GM10266 (cell line): ENCODE results near the gene CEP112.

Experiments
- DNase-seq: peaks from one replicate; pipeline ENCODE4 v3.0.0; 2012; ENCODE audit errors: extremely low spot score
- TF ChIP-seq, protein P1 (sequence below): IDR thresholded peaks from 2 replicates; pipeline ENCODE4 v1.5.1; 2012; ENCODE audit warnings: mild to moderate bottlenecking, low read depth; ENCODE audit not compliant: control insufficient read depth, insufficient read depth; ENCODE audit errors: missing control alignments

The CEP112 gene

DNA sequence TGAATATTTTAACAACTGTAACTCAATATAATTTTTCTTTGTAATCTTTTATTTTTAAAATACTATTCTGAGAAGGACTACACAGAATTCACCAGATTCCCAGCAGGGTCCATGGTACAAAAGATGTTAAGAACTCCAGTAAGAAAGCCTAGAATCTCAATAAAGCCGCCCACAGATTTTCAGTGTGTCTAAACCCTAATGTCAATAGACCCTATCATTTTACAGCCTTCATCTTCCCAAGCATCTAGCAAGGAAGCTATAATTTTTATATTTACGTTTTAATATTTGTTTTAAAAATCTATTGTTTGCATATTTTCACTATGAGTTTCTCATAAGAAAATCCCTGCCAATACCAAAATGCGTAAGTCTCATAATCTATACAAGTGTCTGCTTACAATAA, 148.5 kb downstream of the CEP112 start:
- DNase-seq = no peak

DNA sequence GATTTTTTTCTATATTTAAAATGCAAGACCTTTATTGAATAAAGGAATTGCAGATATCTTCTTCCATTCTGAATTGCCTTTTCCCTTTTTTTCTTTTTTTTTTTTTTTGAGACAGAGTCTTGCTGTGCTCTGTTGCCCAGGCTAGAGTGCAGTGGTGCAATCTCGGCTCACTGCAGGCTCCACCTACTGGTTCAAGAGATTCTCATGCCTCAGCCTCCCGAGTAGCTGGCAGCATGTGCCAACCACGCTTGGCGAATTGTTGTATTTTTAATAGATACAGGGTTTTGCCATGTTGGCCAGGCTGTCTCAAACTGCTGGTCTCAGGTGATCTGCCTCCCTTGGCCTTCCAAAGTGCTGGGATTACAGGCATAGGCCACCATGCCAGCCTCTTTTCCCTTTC, 151.5 kb downstream of the CEP112 start:
- DNase-seq = no peak
- TF ChIP-seq, protein P1, sequence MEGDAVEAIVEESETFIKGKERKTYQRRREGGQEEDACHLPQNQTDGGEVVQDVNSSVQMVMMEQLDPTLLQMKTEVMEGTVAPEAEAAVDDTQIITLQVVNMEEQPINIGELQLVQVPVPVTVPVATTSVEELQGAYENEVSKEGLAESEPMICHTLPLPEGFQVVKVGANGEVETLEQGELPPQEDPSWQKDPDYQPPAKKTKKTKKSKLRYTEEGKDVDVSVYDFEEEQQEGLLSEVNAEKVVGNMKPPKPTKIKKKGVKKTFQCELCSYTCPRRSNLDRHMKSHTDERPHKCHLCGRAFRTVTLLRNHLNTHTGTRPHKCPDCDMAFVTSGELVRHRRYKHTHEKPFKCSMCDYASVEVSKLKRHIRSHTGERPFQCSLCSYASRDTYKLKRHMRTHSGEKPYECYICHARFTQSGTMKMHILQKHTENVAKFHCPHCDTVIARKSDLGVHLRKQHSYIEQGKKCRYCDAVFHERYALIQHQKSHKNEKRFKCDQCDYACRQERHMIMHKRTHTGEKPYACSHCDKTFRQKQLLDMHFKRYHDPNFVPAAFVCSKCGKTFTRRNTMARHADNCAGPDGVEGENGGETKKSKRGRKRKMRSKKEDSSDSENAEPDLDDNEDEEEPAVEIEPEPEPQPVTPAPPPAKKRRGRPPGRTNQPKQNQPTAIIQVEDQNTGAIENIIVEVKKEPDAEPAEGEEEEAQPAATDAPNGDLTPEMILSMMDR = no peak

More for the DNA sequence above, 148.5 kb downstream of the CEP112 start:
- TF ChIP-seq, protein P1 = no peak

DNA sequence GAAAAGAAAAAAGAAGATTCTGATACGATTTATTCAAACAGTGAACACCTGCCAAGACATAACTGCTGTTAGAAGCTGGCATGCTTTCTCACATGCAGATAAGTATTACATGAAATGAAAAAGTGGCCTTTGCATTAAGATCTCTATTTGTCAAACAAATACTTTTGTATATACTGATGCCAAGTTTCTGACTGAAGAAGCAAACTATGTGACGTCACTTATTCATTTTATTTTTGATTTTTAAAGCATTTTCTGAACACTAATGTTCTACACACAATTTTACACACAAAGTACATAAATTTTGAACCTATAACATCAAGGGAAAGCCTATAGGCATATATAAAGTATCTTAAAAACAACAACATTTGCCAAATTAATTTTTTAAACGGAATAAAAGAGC, 153.8 kb downstream of the CEP112 start:
- no peak for DNase-seq
- TF ChIP-seq, protein P1 = no peak

DNA sequence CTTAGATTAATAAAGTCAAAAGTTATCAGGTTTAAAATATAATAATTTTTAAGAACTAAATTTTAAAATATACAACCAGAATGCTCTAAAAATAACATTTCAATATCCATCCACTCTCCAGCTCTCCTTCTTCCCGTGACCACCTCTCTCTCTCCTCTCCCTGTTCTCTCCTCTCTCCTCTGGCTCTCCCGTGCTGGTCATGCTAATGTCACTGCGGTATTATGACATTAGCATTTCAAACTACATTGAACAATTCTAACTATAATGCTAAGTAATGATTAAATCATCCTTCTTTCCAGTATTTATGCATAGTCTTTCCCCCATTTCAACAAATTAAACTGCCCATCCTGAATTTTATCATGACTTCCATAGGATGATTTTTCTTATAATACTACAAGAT, 154.7 kb downstream of the CEP112 start:
- DNase-seq = no peak
- TF ChIP-seq, protein P1 = no peak

DNA sequence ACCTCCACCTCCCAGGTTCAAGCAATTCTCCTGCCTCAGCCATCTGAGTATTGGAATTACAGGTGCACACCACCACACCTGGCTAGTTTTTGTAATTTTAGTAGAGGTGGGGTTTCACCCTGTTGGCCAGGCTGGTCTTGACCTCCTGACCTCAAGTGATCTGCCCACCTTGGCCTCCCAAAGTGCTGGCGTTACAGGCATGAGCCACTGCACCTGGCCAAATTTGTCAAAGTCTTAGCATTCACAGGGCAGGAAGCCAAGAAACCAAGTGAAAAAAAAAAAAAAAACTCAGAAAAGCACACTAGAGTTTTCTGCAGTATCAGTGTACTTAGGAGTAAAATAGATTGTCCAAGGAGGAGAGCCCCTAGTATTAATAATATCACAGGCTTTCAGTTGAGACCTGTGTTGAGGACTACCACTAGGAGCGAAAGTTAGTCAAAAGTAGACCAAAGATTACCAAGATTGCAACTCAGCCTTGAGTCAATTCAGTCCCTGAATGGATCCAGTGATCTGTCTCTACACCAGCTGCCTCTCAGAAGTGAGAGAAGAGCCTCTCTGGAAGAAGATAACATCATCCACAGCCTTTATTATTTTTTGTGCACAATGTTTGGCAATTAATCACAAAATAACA, 159.7 kb downstream of the CEP112 start:
- peak; percentile 8 for DNase-seq
- TF ChIP-seq, protein P1 = no peak

DNA sequence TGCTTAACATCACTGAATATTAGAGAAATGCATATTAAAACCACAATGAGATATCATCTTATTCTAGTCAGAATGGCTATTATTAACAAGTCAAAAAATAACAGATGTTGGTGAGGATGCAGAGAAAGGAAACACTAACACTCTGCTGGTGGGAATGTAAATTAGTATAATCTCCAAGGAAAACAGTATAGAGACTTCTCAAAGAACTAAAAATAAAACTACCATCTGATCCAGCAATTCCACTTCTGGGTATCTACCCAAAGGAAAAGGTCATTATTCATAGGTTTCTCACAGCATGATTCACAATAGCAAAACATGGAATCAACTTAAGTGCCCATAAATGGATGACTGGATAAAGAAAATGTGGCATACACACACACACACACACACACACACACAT, 166.4 kb downstream of the CEP112 start:
- no peak for DNase-seq
- TF ChIP-seq, protein P1 = no peak

DNA sequence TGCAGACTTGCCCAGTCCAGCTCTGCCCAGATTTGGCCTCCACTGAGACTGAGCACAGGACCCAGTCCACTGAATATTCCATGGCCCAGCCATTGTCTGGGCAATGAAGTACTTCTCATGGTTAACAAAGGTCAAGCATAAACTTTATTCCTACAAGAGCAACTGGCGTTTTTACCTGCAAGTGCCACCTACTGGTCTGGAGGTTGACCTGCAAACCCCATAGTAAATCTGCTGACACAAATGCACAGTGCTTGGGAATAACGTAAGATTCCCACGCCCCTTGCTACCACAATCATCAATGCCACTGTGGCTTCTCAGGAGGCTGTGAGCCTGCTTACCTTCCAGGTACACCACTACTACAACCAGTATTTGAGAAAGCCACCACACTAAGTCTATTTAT, 170.2 kb downstream of the CEP112 start:
- DNase-seq = no peak

More for the DNA sequence above, 170.2 kb downstream of the CEP112 start:
- TF ChIP-seq, protein P1 = no peak
